DMS53 treated with DMSO at 0.1 percent for 48 hours (cell line): ENCODE results near the gene ESPN.
"Not testable (repeated sequence)": the region's sequence is repeated elsewhere in the genome, so short reads cannot be mapped to it uniquely, and the experiment has no call there.

Source experiments
- DNase-seq: peaks from one replicate; lab custom pipeline; 2025; ENCODE audit not compliant: unreplicated experiment; lab: John Stamatoyannopoulos, UW

ESPN gene

GRCh38 chr1:6447016-6447817 lies 22.6 kb downstream of the ESPN start:
- DNase-seq, result no peak

DNA sequence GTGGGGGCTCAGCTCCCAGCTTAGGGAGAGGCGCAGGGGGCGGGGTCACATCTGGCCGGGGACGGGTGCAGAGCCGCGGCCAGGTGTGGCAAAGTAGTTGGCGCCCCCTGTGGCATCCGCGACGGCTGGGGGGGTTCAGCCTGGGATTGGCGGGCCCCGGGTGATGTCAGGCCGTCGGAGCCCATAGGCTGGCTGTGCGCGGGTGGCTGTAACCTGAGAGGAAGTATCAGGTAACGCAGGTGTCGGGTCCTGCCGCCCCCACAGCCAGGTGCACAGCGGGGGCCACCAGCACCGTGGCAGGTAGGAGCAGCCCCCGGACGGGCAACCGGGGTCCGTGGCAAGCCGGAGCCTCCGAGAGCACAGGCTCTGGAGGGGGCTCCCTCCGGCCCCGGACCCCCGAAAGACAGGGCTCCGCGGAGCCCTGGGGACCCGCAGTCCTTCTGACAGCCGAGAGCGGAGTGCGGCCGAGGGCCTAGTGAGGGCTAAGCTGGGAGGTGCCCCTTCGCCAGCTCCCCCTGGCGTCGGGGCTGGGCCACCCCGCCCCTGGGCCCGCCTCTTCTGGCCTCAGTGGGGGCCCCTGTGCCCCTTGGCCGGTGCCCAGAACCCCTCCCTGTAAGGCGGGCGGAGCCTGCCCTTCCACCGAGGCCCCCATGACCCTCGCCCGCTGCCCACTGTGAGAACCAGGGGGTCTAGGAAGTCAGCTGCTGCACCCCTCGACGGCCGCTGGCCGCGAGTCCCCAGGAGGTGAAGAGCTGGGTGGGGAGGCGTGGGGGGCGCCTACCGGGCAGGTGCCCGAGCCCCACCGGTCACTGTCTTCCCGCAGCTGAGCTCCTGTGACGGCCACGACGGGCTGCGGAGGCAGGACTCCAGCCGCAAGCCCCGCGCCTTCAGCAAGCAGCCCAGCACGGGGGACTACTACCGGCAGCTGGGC lies 23.5 kb downstream of the ESPN start:
- DNase-seq, result peak; percentile 80

DNA sequence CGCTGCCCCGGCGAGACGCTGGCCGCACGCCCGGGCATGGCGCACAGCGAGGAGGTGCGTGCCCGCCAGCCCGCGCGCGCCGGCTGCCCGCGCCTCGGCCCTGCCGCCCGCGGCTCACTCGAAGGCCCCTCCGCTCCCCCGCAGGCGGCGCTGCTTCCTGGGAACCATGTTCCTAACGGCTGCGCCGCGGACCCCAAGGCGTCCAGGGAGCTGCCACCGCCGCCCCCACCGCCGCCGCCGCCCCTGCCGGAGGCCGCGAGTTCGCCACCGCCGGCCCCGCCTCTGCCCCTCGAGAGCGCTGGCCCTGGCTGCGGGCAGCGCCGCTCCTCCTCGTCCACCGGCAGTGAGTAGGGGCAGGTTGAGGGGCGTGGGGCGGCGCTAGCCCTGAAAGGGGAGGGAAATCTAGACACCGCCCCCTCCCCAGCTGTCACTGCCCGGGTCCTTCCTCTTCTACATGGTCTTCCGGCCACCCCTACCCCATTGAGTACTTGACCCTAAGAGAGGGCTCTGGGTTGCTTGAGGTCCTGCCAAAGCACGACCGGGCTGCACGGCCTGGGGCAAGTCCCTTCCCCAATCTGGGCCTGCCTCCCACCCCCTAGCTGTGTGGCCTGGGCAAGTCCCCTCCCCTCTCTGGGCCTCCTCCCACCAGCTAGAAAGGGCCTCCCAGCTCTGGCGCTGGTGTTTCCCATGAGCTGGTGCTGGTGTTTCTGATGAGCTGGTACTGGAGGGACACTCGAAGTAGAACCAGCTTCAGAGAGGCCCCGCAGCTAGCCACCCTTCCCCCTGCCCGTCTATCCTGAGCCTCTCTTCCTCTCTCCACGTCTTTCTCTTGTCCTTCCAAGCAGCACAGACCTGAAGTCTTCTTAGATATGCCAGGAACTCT lies 24.4 kb downstream of the ESPN start:
- no peak for DNase-seq

- DNase-seq, result no peak
These were observed 25.5 kb downstream of the ESPN start for GRCh38 chr1:6450005-6450450.

GRCh38 chr1:6450486-6450885 lies 25.9 kb downstream of the ESPN start:
- DNase-seq, result not testable (repeated sequence)

DNA sequence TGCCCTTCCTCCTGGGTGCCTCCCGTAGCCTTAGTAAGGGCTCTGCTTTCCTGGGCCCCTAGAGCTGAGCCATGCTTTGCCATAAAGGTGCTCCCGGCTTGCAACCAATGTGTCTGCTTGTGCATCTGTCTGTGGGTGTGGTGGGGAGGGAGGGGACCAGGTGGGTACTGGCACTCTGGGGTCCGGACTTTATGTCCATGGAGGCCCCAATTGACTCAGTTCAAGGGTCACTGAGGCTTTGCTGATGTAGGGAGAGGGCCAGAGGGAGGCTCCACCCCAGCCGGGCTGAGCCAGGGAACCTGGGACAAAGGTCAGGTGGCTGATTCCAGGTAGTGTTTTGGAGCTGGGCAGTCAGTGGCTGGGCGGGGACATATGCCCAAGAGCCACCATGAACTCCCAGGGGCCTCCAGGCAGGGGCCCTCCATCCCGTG lies 26.4 kb downstream of the ESPN start:
- no peak for DNase-seq

DNA sequence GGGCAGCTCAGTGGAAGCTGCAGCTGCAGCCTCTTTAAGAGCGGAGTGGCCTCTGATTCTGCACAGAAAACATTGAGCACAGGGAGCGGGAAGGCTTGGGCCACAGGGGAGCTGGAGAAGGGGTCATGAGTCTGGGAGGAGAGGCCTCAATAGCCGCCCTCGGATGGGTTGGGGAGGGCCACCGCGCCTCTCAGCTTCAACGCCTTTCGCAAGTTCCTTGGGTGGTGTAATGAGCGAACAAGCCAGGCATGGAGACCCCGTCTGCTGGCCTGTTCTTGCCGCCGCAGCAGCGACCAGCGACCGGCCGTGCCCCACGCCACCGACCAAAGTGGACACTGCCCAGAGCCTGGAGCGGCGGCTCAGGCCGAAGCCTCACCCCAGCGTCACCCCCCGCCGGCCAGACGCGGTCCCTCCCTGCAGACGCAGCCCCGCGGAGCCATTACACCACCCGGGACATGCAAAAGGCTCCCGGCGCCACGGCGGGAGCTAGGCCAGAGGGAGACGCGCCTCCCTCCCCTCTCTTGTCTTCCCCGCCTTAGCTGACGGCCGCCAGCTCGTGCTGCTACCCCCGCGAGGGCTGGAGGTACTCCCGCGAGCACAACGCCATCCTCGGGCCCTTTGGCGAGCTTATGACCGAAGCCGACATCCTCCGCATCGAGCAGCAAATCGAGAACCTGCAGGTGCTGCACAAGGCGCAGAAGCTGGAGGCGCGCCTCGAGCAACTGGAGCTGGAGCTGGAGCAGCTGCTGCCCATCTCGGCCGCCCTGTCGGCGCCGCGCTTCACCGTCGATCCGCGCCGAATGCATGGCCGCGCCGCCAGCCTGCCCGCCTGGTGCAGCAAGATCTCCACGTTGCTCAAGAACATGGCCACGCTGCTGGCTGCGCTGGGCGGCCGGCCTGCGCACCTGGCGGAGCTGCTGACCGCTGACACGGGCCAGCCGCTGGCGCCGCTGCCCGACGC lies 29.6 kb downstream of the ESPN start:
- not testable (repeated sequence) for DNase-seq

DNA sequence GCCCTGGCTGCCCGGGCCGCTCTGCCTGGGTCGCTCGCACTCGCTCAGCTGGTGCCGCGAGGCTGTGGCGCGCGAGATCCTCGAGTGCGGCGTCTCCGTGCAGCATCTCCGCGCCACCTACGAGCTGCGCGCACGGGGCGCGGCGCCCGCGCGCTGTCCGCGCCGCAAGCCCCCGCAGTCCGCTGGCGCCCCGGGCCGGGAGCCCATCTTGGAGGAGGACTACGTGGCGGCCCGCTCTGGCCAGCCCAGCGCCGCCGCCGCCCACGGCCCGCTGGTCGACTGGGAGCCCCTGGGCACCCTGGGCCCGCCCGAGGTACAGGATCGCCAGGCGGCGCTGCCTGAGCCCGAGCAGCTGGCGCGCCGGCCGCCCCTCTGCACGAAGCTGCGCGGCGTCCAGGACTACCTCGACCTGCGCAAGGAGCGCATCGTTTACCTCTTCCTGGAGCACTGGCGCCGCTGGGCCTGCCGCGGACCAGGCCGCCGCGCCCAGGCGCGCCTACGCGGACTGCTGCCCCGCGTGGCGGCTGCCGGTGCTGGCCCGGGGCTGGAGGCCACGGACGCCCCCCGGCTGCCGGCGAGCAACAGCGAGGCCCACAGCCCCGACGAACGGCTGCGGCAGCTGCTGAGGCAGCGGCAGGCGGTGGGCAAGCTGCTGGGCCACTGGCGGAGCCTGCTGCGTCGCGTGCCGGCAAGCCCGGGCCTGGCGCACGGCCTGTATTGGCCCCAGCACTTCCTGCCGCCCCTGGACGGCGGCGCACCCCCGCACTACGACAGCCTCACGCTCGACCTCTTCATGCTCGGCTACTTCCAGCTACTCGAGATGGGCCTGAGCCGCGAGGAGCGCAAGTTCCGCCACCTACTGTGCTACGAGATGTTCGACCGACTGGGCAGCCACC lies 30.5 kb downstream of the ESPN start:
- no peak for DNase-seq

- not testable (repeated sequence) for DNase-seq
These were observed 31.4 kb downstream of the ESPN start for GRCh38 chr1:6455752-6456520.

DNA sequence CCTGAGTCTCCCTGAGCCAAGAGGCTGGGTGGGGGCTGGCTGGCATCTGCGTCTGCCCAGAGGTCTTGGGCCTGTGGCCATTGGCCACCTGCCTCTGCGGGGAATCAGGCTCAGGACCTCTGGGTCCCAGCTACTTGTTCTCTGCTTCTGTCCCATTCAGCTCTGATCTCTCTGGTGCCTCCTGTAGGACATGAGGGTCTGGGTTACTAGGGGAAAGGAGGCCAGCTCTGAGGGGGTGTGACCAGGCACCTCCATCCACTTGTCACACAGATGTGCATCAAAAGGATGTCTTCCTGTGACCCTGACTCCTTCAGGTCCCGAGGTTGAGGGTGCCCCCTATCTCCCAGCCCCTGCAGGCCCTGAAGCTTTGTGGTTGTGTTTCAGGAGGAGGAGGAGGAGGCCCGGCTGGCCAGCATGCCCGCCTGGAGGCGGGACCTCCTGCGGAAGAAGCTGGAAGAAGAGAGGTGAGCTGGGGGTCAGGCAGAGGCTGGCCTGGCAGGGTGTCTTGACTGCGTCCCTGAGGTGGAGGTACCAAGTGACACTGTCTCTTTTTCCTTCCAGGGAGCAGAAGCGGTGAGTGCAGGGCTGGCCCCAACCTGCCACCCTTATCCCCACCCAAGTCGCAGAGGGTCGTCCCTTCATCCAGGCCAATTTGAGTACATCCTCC lies 32.4 kb downstream of the ESPN start:
- no peak for DNase-seq

- DNase-seq, result no peak
These were observed 35.3 kb downstream of the ESPN start for GRCh38 chr1:6459850-6460265.

- DNase-seq, result no peak
These were observed 35.9 kb downstream of the ESPN start for GRCh38 chr1:6460301-6461050.

- no peak for DNase-seq
These were observed 36.5 kb downstream of the ESPN start for GRCh38 chr1:6461051-6461530.

DNA sequence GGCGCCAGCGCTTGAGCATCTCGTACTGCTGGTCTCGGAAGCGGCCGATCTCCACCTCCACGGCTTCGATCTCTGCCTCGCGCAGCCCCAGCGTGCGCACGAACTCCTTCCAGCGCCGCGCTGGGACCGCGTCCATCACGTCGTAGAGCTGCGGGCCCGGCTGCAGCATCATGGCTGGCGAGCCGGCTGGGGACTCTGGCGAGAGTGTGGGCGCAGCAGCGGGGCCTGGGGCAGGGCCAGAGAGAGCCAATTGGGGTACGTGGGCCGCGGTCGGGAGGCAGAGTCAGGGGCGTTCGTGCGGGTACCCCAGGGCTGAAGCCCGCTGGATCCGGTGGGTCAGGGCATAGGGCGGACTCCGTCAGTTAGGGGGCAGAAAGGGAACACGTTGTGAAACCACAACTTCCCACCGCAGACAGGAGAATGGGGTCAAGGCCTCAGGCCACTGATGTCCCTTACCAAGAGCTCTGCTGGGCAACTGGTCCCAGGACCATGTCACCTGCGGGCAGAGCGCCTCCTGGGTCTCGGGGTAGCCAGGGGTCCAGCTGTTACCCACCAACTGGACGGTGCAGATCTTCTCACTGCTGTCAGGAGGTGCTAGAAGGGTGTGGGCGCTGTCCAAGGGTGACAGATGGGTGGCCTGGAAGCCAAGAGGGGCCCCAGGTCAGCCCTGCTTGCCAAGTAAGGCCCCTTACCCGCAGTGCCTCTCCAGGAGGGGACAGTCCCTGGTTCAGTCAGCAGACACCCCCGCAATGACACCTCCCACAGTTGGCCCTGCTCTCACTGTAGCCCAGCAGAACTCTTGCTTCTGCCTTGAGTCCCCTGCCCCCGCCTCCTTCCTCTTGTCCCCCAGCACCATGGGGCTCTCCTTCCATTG lies 37.2 kb downstream of the ESPN start:
- DNase-seq, result no peak

DNA sequence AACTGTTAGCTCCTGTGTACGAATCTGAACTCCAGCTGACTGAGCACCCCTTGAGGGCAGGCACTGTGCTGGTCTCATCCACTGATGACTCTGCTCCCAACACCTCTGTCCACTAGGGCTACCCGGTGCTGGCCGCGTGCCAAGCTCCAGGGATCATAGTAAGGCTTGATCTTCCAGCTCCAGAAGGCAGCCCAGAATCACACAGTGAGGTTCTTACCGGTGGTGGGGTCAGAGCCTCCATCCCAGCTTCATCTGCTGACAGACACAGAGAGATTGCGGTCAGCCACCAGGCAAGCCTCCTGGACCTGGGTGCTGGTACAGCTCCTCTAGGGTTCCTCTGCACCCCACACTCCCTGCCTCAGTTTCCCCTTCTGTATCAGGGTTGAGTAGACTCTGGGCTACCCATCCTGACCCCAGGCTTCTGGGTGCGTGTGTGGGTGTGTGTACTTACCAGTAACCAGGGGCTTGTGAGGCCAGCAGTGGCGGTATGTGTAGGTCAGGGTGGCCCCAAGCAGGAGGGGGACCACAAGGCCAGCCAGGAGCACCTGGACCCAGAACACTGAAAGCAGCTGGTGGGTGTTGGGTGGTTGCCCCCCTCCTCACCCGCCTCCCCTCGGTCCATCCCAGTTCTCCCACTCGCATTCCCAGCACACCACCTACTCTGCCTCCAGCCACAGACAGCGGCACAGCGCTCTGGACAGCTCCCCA lies 38.0 kb downstream of the ESPN start:
- DNase-seq, result no peak
